ENCODE results near the gene DMD. TPM values are rescaled to one million over a fixed set of nuclear protein-coding genes. Genes with fewer than 3 reads are reported as not detected.

The DMD gene
- polyA plus RNA-seq, 2 of the 4 experiments (the other 2 are of a cell fraction): 0.03 TPM; not detected in 1

- no peak for DNase-seq (ENCODE audit: low read depth in 1 of 2, low spot score in 1 of 2)
- Histone ChIP-seq H3K4me1 (no peaks in the 10 kb centered on the region), H3K9me3 (no peaks in the 10 kb centered on the region), H3K4me2 (no peak overlapping the region), H3K4me3 (no peak overlapping the region), H3K27ac (no peak overlapping the region)
- FAIRE-seq: peak; percentile 32
- WGBS (ENCODE audit: missing lambda C conversion rate): 23% methylated on average over 6 of the region's 6 CpGs
- CTCF ChIA-PET: no interaction called here
- POLR2A ChIA-PET: interaction anchor here (0.7 kb wide), 1 partner anchor 68 kb away, joined by 3 read pairs; no protein-coding TSS in a partner anchor
- no peak for ATAC-seq
- TF ChIP-seq JUNB (IDR thresholded peaks at IDR 0.05): no peak
- no peak for TF ChIP-seq JUN (IDR thresholded peaks at IDR 0.05)
- TF ChIP-seq FOSL2 (IDR thresholded peaks at IDR 0.05): no peak
- no peak for TF ChIP-seq FOSL2 (CRISPR knock-in tag; IDR thresholded peaks at IDR 0.05)
- no peak for TF ChIP-seq NR3C1 (IDR thresholded peaks at IDR 0.05)
- no peak for TF ChIP-seq NPAS2 (CRISPR knock-in tag; IDR thresholded peaks at IDR 0.05; ENCODE audit: borderline replicate concordance)
- no peak for TF ChIP-seq POLR2A (IDR thresholded peaks at IDR 0.05; ENCODE audit: low read length)
- no peak for TF ChIP-seq E2F6 (IDR thresholded peaks at IDR 0.05; ENCODE audit: borderline replicate concordance, low read depth)
- no peak for TF ChIP-seq EHF (CRISPR knock-in tag; IDR thresholded peaks at IDR 0.05)
Observed at GRCh38 chrX:31355206-31355955, 1856.0 kb downstream of the DMD start.

- DNase-seq (ENCODE audit: low read depth in 1 of 2, low spot score in 1 of 2): no peak
- ChIA-PET POLR2A (no interaction called here), CTCF (no interaction called here)
- Histone ChIP-seq H3K9me3 (no peaks in the 10 kb centered on the region), H3K4me1 (no peaks in the 10 kb centered on the region), H3K4me2 (no peak overlapping the region), H3K27ac (no peak overlapping the region), H3K4me3 (no peak overlapping the region)
- WGBS (ENCODE audit: missing lambda C conversion rate): 3% methylated on average over 4 of the region's 4 CpGs
- FAIRE-seq: no peak
- ATAC-seq: no peak
- TF ChIP-seq TP53 (CRISPR knock-in tag; IDR thresholded peaks at IDR 0.05) (no peak), MAZ (IDR thresholded peaks at IDR 0.05; ENCODE audit: borderline replicate concordance, low read depth, low read length) (no peak), MYC (IDR thresholded peaks at IDR 0.05; ENCODE audit: borderline replicate concordance, low read length) (no peak), JUNB (IDR thresholded peaks at IDR 0.05) (no peak), GATA3 (IDR thresholded peaks at IDR 0.05; ENCODE audit: borderline replicate concordance) (no peak), HDAC2 (IDR thresholded peaks at IDR 0.05) (no peak), POLR2A (IDR thresholded peaks at IDR 0.05; ENCODE audit: low read length) (no peak), CHD4 (IDR thresholded peaks at IDR 0.05; ENCODE audit: borderline replicate concordance) (no peak), TFCP2L1 (CRISPR knock-in tag; IDR thresholded peaks at IDR 0.05) (no peak), RFX5 (IDR thresholded peaks at IDR 0.05) (no peak)
- TF ChIP-seq, protein P1, sequence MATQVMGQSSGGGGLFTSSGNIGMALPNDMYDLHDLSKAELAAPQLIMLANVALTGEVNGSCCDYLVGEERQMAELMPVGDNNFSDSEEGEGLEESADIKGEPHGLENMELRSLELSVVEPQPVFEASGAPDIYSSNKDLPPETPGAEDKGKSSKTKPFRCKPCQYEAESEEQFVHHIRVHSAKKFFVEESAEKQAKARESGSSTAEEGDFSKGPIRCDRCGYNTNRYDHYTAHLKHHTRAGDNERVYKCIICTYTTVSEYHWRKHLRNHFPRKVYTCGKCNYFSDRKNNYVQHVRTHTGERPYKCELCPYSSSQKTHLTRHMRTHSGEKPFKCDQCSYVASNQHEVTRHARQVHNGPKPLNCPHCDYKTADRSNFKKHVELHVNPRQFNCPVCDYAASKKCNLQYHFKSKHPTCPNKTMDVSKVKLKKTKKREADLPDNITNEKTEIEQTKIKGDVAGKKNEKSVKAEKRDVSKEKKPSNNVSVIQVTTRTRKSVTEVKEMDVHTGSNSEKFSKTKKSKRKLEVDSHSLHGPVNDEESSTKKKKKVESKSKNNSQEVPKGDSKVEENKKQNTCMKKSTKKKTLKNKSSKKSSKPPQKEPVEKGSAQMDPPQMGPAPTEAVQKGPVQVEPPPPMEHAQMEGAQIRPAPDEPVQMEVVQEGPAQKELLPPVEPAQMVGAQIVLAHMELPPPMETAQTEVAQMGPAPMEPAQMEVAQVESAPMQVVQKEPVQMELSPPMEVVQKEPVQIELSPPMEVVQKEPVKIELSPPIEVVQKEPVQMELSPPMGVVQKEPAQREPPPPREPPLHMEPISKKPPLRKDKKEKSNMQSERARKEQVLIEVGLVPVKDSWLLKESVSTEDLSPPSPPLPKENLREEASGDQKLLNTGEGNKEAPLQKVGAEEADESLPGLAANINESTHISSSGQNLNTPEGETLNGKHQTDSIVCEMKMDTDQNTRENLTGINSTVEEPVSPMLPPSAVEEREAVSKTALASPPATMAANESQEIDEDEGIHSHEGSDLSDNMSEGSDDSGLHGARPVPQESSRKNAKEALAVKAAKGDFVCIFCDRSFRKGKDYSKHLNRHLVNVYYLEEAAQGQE (IDR thresholded peaks at IDR 0.05): no peak
- TF ChIP-seq, protein P2, sequence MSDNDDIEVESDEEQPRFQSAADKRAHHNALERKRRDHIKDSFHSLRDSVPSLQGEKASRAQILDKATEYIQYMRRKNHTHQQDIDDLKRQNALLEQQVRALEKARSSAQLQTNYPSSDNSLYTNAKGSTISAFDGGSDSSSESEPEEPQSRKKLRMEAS (IDR thresholded peaks at IDR 0.05): no peak
- TF ChIP-seq, protein P3, sequence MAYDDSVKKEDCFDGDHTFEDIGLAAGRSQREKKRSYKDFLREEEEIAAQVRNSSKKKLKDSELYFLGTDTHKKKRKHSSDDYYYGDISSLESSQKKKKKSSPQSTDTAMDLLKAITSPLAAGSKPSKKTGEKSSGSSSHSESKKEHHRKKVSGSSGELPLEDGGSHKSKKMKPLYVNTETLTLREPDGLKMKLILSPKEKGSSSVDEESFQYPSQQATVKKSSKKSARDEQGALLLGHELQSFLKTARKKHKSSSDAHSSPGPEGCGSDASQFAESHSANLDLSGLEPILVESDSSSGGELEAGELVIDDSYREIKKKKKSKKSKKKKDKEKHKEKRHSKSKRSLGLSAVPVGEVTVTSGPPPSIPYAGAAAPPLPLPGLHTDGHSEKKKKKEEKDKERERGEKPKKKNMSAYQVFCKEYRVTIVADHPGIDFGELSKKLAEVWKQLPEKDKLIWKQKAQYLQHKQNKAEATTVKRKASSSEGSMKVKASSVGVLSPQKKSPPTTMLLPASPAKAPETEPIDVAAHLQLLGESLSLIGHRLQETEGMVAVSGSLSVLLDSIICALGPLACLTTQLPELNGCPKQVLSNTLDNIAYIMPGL (CRISPR knock-in tag; IDR thresholded peaks at IDR 0.05; ENCODE audit: borderline replicate concordance): no peak
Observed at GRCh38 chrX:31353095-31353494, 1858.3 kb downstream of the DMD start.

Data from A549 (cell line).